Measurements from ENCODE around the gene SLC29A1.

DNA sequence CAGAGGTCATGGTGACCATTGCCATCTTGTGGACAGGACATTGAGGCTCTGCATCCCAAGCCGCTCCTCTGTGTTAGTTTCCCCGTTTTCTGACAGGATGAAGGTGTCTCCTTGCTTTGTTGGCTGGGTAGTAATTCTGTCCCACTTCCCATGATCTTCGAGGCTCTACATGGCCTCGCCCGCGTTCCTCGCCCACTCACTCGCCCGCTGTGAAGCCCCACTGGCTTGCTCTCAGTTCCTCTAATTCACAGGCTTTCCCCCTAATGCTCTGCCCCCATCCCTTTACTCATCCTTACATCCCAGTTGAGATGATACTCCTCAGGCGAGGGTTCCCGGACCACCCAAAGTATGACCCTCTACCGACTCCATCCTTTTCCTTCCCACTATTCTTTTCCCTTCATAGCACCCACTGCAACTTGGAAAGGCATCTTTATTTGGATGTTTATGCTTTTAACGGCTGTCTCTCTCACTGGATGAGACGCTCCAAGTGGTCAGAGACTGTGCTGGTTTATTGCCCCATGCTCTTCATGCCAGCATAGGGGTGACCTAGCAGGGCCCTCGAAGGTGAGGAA lies 34.4 kb downstream of the SLC29A1 start:
- peak in 1 of 6 experiments; percentile 38 for TF ChIP-seq CTCF (IDR thresholded peaks at IDR 0.05)
- no peak for TF ChIP-seq POLR2A (IDR thresholded peaks at IDR 0.05)
